RWPE2 (cell line): ENCODE measurements around the gene ZFYVE27.

Experiments
- ATAC-seq: fragments of 200-7000 bp; cut with Tn5 transposase; 3 replicates; pipeline ENCODE4 v1.9.1; 2021; ENCODE audit warnings: low read depth
- DNase-seq: peaks from one replicate; pipeline ENCODE4 v3.0.0-alpha.2; 2020; ENCODE audit warnings: low spot score
- H3K27ac ChIP-seq: fragments of 450-650 bp; 2 replicates; pipeline ENCODE4 v1.5.1; 2017; ENCODE audit warnings: mild to moderate bottlenecking; ENCODE audit not compliant: poor library complexity, severe bottlenecking
- H3K27me3 ChIP-seq: fragments of 250-450 bp; sonication (Bioruptor Pico); 2 replicates; pipeline ENCODE4 v1.5.1; 2021; ENCODE audit warnings: mild to moderate bottlenecking, moderate library complexity; ENCODE audit not compliant: insufficient read depth, poor library complexity, severe bottlenecking
- H3K36me3 ChIP-seq: fragments of 250-450 bp; sonication (Bioruptor Pico); 2 replicates; pipeline ENCODE4 v1.5.1; 2020; ENCODE audit warnings: low read depth, mild to moderate bottlenecking, moderate library complexity
- H3K4me1 ChIP-seq: fragments of 250-450 bp; sonication (Bioruptor Pico); 2 replicates; pipeline ENCODE4 v1.5.1; 2021; ENCODE audit warnings: mild to moderate bottlenecking, moderate library complexity; ENCODE audit not compliant: insufficient read depth, poor library complexity, severe bottlenecking
- H3K4me3 ChIP-seq: fragments of 250-450 bp; sonication (Bioruptor Pico); 2 replicates; pipeline ENCODE4 v1.5.1; 2021; ENCODE audit warnings: mild to moderate bottlenecking, moderate library complexity; ENCODE audit not compliant: severe bottlenecking
- H3K9me3 ChIP-seq: fragments of 250-450 bp; sonication (Bioruptor Pico); 2 replicates; pipeline ENCODE4 v1.5.1; 2021; ENCODE audit warnings: mild to moderate bottlenecking, moderate library complexity; ENCODE audit not compliant: severe bottlenecking
- CTCF ChIP-seq: fragments of 450-650 bp; IDR thresholded peaks from one replicate; pipeline ENCODE4 v1.5.1; 2017; ENCODE audit warnings: mild to moderate bottlenecking, moderate library complexity; ENCODE audit not compliant: poor library complexity, severe bottlenecking

ZFYVE27 gene

DNA sequence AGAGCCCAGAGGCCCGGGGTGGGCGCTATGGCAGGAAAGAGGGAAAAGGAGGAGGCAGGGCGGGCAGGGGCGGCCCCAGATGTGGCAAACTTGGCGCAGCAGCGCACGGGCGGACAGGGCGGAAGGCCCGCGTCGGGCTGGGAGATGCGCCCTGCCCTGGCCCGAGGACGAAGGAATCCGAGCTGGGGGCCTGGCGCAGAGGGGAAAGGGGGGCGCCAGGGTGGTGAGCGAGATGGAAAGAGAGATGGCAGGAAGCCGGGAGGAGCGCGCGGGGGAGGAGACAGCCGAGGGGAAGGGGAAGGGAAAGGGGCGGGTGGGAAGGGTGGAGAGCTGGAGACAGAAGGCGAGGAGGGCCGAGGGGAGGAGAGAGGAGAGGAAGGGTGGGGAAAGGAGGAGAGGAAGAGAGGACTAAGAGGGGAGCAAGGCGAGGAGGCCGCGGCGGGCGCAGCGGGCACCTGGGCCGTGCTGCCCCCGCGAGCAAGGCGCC lies 23.5 kb upstream of the ZFYVE27 start, which contains the start of gene MARVELD1:
MARVELD1 (plus strand) TSS at position 392 of the 487 bp plus-strand sequence. CDS start 147 bp downstream, outside the sequence.
- Histone ChIP-seq H3K4me1 (peaks cover 30% of the 10 kb centered on the region), H3K9me3 (no peaks in the 10 kb centered on the region), H3K27me3 (no peaks in the 10 kb centered on the region), H3K4me3 (peak within 1 kb of the TSS; percentile 56), H3K36me3 (peaks cover 31% of the 10 kb centered on the region), H3K27ac (peak within 1 kb of the TSS; percentile 94)
- no peak for TF ChIP-seq CTCF
- peak; percentile 43 for ATAC-seq
- peak; percentile 83 for DNase-seq

DNA sequence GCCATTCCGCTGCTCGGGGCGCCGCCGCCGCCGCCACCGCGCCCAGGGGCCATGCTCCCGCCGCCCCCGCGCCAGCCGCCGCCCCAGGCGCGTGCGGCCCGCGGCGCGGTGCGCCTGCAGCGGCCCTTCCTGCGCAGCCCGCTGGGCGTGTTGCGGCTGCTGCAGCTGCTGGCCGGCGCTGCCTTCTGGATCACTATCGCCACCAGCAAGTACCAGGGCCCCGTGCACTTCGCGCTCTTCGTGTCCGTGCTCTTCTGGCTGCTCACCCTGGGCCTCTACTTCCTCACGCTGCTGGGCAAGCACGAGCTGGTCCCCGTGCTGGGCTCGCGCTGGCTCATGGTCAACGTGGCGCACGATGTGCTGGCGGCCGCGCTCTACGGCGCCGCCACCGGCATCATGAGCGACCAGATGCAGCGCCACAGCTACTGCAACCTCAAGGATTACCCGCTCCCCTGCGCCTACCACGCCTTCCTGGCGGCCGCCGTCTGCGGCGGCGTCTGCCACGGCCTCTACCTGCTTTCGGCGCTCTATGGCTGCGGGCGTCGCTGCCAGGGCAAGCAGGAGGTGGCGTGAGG lies 23.0 kb upstream of the ZFYVE27 start:
- Histone ChIP-seq H3K4me3 (peak overlapping the region; percentile 56), H3K9me3 (no peaks in the 10 kb centered on the region), H3K36me3 (peaks cover 31% of the 10 kb centered on the region), H3K4me1 (peaks cover 33% of the 10 kb centered on the region), H3K27me3 (no peaks in the 10 kb centered on the region), H3K27ac (peak overlapping the region; percentile 94)
- no peak for TF ChIP-seq CTCF
- peak; percentile 4; the same call in 1 of the 3 replicates for ATAC-seq
- peak; percentile 72 for DNase-seq

GRCh38 chr10:97714401-97715258 lies 22.3 kb upstream of the ZFYVE27 start:
- Histone ChIP-seq H3K4me3 (peak overlapping the region; percentile 56), H3K27ac (peak overlapping the region; percentile 94), H3K4me1 (peaks cover 41% of the 10 kb centered on the region), H3K9me3 (no peaks in the 10 kb centered on the region), H3K36me3 (peaks cover 31% of the 10 kb centered on the region), H3K27me3 (no peaks in the 10 kb centered on the region)
- DNase-seq (peak; percentile 86), ATAC-seq (peak; percentile 49)
- TF ChIP-seq CTCF, result no peak

- Histone ChIP-seq H3K27me3 (no peaks in the 10 kb centered on the region), H3K9me3 (no peaks in the 10 kb centered on the region), H3K4me1 (peaks cover 48% of the 10 kb centered on the region), H3K4me3 (peak overlapping the region; percentile 56), H3K36me3 (peaks cover 31% of the 10 kb centered on the region), H3K27ac (peak overlapping the region; percentile 94)
- no peak for TF ChIP-seq CTCF
- no peak for ATAC-seq
- DNase-seq, result no peak
Observed at GRCh38 chr10:97715259-97715874, 21.6 kb upstream of the ZFYVE27 start.
